ENCODE results near the gene TMIGD3.

The TMIGD3 gene

GRCh38 chr1:111446967-111447892 is 56.2 kb downstream of the TMIGD3 start:
- DNase-seq = no peak

- DNase-seq = no peak
These were observed 56.9 kb downstream of the TMIGD3 start for GRCh38 chr1:111446546-111446945.

- DNase-seq = no peak
These were observed 59.4 kb downstream of the TMIGD3 start for GRCh38 chr1:111444031-111444430.

GRCh38 chr1:111442457-111442856 is 61.0 kb downstream of the TMIGD3 start:
- DNase-seq = no peak

GRCh38 chr1:111441573-111442192 is 61.8 kb downstream of the TMIGD3 start:
- no peak for DNase-seq

GRCh38 chr1:111439461-111440351 is 63.7 kb downstream of the TMIGD3 start:
- DNase-seq = no peak

- no peak for DNase-seq
These were observed 66.7 kb downstream of the TMIGD3 start for GRCh38 chr1:111436726-111437125.
